ENCODE measurements around the gene CDK19. TPM values are rescaled to one million over a fixed set of nuclear protein-coding genes. Genes with fewer than 3 reads are reported as not detected.

The CDK19 gene
- total RNA-seq, 1 experiment from 2014 or later: 11.7 TPM

GRCh38 chr6:110633731-110634213 lies 181.5 kb downstream of the CDK19 start:
- no peak for TF ChIP-seq ARID4B (CRISPR knock-in tag; IDR thresholded peaks at IDR 0.05; ENCODE audit: borderline replicate concordance)
- no peak for TF ChIP-seq NFATC4 (CRISPR knock-in tag; IDR thresholded peaks at IDR 0.05)
- no peak for TF ChIP-seq TEAD4 (CRISPR knock-in tag; IDR thresholded peaks at IDR 0.05)
- no peak for TF ChIP-seq GABPB1 (CRISPR knock-in tag; IDR thresholded peaks at IDR 0.05)
- TF ChIP-seq KAT7 (CRISPR knock-in tag; IDR thresholded peaks at IDR 0.05; ENCODE audit: borderline replicate concordance): no peak
- no peak for TF ChIP-seq ZNF138 (CRISPR knock-in tag; conservative IDR thresholded peaks at IDR 0.05)
- no peak for TF ChIP-seq MLX (CRISPR knock-in tag; IDR thresholded peaks at IDR 0.05)
- TF ChIP-seq ZNF121 (CRISPR knock-in tag; IDR thresholded peaks at IDR 0.05): no peak
- no peak for TF ChIP-seq ZNF232 (CRISPR knock-in tag; IDR thresholded peaks at IDR 0.05)
- TF ChIP-seq EMX1 (CRISPR knock-in tag; IDR thresholded peaks at IDR 0.05): no peak
- no peak for TF ChIP-seq NR1H2 (CRISPR knock-in tag; IDR thresholded peaks at IDR 0.05)

DNA sequence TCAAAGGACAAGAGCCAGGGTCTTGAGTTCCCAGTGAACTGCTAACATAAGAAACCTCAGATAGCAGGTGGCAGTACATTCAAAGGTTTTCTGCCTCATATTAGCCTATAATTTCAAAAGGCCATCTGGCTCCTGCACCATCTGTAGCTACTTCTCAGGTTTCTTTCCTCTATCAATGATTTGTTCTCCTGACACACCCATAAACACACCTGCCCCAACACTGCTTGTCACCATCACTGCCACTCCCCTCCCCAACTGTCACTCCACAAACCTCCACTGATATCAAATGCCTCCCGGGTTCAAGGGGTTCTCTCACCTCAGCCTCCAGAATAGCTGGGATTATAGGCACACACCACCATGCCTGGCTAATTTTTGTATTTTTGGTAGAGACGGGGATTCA lies 186.1 kb downstream of the CDK19 start:
- Mint-ChIP-seq H3K4me1 (no peaks in the 10 kb centered on the region), H3K27ac (no peak overlapping the region), H3K9me3 (no peaks in the 10 kb centered on the region), H3K36me3 (no peaks in the 10 kb centered on the region), H3K4me3 (no peak overlapping the region), H3K27me3 (ENCODE audit: low read depth) (no peaks in the 10 kb centered on the region)
- ChIA-PET POLR2A (no interaction called here), CTCF (interaction anchor here (1.0 kb wide), 1 partner anchor 103 kb away, joined by 3 read pairs; no protein-coding TSS in a partner anchor)
- DNase-seq (ENCODE audit: low spot score): no peak
- ATAC-seq: no peak
- TF ChIP-seq, protein P1, sequence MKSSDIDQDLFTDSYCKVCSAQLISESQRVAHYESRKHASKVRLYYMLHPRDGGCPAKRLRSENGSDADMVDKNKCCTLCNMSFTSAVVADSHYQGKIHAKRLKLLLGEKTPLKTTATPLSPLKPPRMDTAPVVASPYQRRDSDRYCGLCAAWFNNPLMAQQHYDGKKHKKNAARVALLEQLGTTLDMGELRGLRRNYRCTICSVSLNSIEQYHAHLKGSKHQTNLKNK (CRISPR knock-in tag; IDR thresholded peaks at IDR 0.05): no peak
- no peak for TF ChIP-seq FOXK1 (CRISPR knock-in tag; IDR thresholded peaks at IDR 0.05)
- no peak for TF ChIP-seq JAZF1 (CRISPR knock-in tag; IDR thresholded peaks at IDR 0.05)
- no peak for TF ChIP-seq TCF7 (CRISPR knock-in tag; IDR thresholded peaks at IDR 0.05; ENCODE audit: low read depth)
- TF ChIP-seq, protein P2, sequence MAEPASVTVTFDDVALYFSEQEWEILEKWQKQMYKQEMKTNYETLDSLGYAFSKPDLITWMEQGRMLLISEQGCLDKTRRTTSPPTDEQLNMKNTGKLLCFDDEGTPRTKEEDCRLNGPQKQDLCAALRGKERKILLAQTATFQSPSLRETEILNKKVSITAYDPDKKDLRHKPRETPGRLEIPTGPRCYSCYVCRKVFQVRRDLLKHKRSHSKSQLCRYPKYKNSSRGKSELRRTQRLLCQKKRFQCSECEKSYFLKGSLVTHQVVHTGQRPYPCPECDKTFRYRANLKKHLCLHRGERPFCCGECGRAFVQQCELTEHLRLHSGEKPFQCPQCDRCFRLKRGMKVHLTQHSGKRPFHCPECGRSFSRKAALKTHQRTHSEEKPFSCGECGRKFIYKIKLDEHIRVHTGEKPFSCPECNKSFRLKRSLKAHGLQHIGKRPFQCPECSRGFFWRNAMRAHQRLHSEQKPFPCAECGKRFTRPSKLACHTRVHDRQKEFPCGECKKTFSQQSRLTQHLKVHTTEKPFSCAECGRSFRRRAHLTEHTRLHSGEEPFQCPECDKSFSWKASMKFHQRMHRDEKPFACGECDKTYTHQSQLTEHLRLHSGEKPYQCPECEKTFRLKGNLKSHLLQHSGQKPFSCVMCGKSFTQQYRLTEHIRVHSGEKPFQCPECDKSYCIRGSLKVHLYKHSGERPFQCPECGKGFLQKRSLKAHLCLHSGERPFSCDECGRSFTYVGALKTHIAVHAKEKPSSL (CRISPR knock-in tag; conservative IDR thresholded peaks at IDR 0.05): no peak
- no peak for TF ChIP-seq ETV6 (CRISPR knock-in tag; IDR thresholded peaks at IDR 0.05)
- no peak for TF ChIP-seq PREB (CRISPR knock-in tag; IDR thresholded peaks at IDR 0.05; ENCODE audit: borderline replicate concordance)
- TF ChIP-seq KAT7 (CRISPR knock-in tag; IDR thresholded peaks at IDR 0.05; ENCODE audit: borderline replicate concordance): no peak
- no peak for TF ChIP-seq SMAD3 (CRISPR knock-in tag; IDR thresholded peaks at IDR 0.05; ENCODE audit: borderline replicate concordance)
- no peak for TF ChIP-seq ZBTB21 (CRISPR knock-in tag; IDR thresholded peaks at IDR 0.05; ENCODE audit: borderline replicate concordance)
- no peak for TF ChIP-seq CBFB (CRISPR knock-in tag; IDR thresholded peaks at IDR 0.05; ENCODE audit: low read depth)
- TF ChIP-seq NFYB (CRISPR knock-in tag; conservative IDR thresholded peaks at IDR 0.05; ENCODE audit: low read depth): no peak
- TF ChIP-seq CREB1 (CRISPR knock-in tag; IDR thresholded peaks at IDR 0.05): no peak
- TF ChIP-seq EMX1 (CRISPR knock-in tag; IDR thresholded peaks at IDR 0.05): no peak
- no peak for TF ChIP-seq HMGXB4 (CRISPR knock-in tag; IDR thresholded peaks at IDR 0.05)
- no peak for TF ChIP-seq USF1 (CRISPR knock-in tag; IDR thresholded peaks at IDR 0.05)
- TF ChIP-seq ZNF396 (CRISPR knock-in tag; IDR thresholded peaks at IDR 0.05; ENCODE audit: borderline replicate concordance): no peak

More at GRCh38 chr6:110633731-110634213, 181.5 kb downstream of the CDK19 start:
- CTCF ChIA-PET: no interaction called here
- ATAC-seq (no peak), DNase-seq (ENCODE audit: low spot score) (no peak)
- no peak overlapping the region for H3K27ac Mint-ChIP-seq
- H3K9me3 Mint-ChIP-seq: no peaks in the 10 kb centered on the region
- POLR2A ChIA-PET: no interaction called here
- H3K36me3 Mint-ChIP-seq: no peaks in the 10 kb centered on the region
- no peak overlapping the region for H3K4me3 Mint-ChIP-seq
- H3K4me1 Mint-ChIP-seq: peaks cover 5% of the 10 kb centered on the region
- no peaks in the 10 kb centered on the region for H3K27me3 Mint-ChIP-seq (ENCODE audit: low read depth)

All from WTC11 (cell line).